Measurements from ENCODE around the gene SUSD2. TPM values are rescaled to one million over a fixed set of nuclear protein-coding genes. Genes with fewer than 3 reads are reported as not detected.

SUSD2 gene
- total RNA-seq, 4 donors from 2014 or later = 0.88 to 17.6 (median 2.8) TPM

DNA sequence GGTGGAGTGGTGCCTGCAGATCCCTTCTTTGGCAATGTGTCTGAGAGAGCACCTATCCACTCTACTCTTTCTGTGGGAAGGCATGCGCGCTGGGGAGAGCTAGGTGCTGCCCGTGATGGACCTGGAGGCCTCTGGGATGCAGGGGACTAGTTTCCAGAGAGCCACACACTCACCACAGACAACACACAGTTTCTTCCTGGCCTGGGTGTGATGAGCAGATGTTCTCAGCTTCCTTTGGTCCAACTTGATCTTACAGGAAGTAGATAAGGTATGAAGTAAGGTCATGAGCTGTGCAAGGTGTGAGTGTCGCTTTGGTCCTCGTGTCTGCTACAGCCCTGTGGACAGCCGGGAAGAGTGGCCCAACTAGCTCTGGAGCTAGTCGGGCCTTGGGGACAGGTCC lies 27.3 kb upstream of the SUSD2 start:
- Histone ChIP-seq H3K4me1 (peaks cover 7 to 12% of the 10 kb centered on the region in 2 donors), H3K27me3 (no peaks in the 10 kb centered on the region), H3K27ac (no peak overlapping the region), H3K9me3 (no peaks in the 10 kb centered on the region), H3K4me3 (no peak overlapping the region), H3K36me3 (no peaks in the 10 kb centered on the region)
- TF ChIP-seq POLR2A (IDR thresholded peaks at IDR 0.05) = no peak
- TF ChIP-seq, protein P1, sequence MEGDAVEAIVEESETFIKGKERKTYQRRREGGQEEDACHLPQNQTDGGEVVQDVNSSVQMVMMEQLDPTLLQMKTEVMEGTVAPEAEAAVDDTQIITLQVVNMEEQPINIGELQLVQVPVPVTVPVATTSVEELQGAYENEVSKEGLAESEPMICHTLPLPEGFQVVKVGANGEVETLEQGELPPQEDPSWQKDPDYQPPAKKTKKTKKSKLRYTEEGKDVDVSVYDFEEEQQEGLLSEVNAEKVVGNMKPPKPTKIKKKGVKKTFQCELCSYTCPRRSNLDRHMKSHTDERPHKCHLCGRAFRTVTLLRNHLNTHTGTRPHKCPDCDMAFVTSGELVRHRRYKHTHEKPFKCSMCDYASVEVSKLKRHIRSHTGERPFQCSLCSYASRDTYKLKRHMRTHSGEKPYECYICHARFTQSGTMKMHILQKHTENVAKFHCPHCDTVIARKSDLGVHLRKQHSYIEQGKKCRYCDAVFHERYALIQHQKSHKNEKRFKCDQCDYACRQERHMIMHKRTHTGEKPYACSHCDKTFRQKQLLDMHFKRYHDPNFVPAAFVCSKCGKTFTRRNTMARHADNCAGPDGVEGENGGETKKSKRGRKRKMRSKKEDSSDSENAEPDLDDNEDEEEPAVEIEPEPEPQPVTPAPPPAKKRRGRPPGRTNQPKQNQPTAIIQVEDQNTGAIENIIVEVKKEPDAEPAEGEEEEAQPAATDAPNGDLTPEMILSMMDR (IDR thresholded peaks at IDR 0.05) = no peak
- no peak for DNase-seq
- intact Hi-C loops (cut with DNase I; ENCODE audit: low total_unique reads) = no loop called here

DNA sequence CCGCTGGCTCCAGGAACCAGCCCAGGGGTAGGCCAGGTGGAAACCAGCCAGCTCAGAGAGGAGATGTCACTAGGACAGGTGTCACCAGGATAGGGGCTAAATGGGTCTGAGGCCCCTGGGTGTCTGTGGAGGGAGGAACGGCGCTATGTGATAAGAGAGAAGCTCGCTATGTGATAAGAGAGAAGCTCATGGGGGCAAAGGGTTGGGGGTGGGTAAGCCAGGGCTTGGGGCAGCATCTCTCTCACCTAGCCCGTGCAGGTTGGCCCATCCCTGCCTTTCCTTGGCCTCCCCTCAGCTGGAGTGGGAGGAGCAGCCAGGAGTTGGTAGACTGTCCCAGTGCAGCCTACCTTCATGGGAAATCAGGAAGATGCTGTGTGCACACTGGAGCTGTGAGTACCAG lies 26.5 kb upstream of the SUSD2 start:
- H3K9me3 ChIP-seq = no peaks in the 10 kb centered on the region
- H3K36me3 ChIP-seq = no peaks in the 10 kb centered on the region
- TF ChIP-seq, protein P1 (IDR thresholded peaks at IDR 0.05) = no peak
- no peak for TF ChIP-seq POLR2A (IDR thresholded peaks at IDR 0.05)
- H3K4me1 ChIP-seq = peaks cover 12 to 14% of the 10 kb centered on the region in 2 donors
- peak overlapping the region; percentile 87 for H3K27ac ChIP-seq
- no peak overlapping the region for H3K4me3 ChIP-seq
- no peak for DNase-seq
- intact Hi-C loops (cut with DNase I; ENCODE audit: low total_unique reads) = no loop called here
- no peaks in the 10 kb centered on the region for H3K27me3 ChIP-seq

DNA sequence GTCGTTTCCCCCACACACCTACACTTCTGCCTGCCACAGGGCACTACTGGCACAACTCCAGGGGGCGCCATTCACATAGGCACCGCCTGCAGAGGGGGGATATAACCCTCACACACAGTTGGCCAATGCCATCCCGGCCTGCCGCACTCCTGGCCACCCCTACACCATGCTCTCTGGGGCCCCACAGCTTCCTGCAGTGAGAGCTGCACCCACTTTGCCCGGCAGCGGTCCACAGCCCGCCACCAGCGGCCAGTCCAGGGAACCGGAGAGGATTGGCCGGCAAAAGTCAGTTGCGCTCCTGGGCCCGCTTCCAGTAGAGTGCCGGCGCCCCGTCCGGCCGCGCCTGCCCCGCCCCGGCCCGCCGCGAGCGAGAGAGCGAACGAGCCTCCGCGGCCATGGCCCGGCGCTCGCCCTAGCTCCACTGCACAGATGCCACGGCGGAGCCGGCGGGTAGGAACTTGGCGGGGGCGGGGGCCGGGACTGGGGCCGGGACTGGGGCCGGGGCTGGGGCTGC lies 25.6 kb upstream of the SUSD2 start:
- Histone ChIP-seq H3K27ac (peak overlapping the region; percentile 87), H3K9me3 (no peaks in the 10 kb centered on the region), H3K4me3 (peak overlapping the region; percentile 50 to 84), H3K36me3 (no peaks in the 10 kb centered on the region), H3K27me3 (no peaks in the 10 kb centered on the region), H3K4me1 (peaks cover 12 to 14% of the 10 kb centered on the region in 2 donors)
- intact Hi-C loops (cut with DNase I; ENCODE audit: low total_unique reads) = no loop called here
- DNase-seq = peak; percentile 83 to 86
- TF ChIP-seq, protein P1 (IDR thresholded peaks at IDR 0.05) = peak; percentile 31 to 66 (median 52)
- peak in 1 of 2 donors; percentile 30 for TF ChIP-seq POLR2A (IDR thresholded peaks at IDR 0.05)

DNA sequence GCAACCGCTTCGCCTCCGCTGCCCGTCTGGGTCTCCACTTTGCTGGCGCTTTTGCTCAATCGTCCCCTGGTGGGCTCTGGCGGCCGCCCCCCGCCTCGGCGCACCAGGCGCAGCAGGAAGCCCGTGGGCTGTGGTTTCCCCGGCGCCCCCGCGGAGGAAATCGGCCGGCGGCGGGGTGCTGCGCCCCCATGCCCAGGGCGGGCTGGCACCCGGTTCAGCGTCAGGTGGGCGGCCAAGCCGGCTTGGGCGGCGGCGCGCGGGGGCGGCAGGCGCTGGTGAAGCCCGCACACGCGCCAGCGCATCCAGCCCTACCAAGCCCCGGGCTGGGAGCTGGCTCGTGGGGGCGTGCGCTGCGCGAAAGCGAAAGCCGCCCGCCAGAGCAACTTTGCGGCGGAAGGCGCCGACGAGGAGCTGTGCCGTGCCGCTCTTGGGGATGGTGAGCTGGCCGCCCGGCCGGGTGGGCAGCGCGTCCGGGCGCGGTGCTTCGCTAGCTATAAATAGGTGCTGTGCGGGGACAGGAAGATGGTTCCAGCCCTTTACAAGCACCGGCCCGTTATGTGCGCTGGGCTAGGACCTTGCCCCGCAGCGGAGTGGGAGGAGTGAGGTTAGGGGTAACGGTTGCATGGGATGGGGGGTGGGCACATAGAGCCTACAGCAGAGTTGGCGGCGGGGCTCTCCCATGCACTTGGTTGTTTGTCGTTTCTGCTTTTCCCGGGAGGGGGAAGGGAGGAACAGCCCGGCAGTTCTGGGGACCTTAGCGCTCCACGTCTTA lies 25.0 kb upstream of the SUSD2 start:
- Histone ChIP-seq H3K27me3 (no peaks in the 10 kb centered on the region), H3K27ac (peak overlapping the region; percentile 87), H3K9me3 (no peaks in the 10 kb centered on the region), H3K4me1 (peaks cover 12 to 14% of the 10 kb centered on the region in 2 donors), H3K36me3 (no peaks in the 10 kb centered on the region), H3K4me3 (peak overlapping the region; percentile 50 to 84)
- DNase-seq = no peak
- TF ChIP-seq, protein P1 (IDR thresholded peaks at IDR 0.05) = no peak
- TF ChIP-seq POLR2A (IDR thresholded peaks at IDR 0.05) = no peak
- intact Hi-C loops (cut with DNase I; ENCODE audit: low total_unique reads) = no loop called here
